Stimulated activated CD8-positive, alpha-beta memory T cell treated with anti-CD3 and anti-CD28 coated beads, Interleukin-7, amount 100 ng/mL, for 1 hour (primary cell): ENCODE results near the gene STON2.
"Not testable (repeated sequence)": the region's sequence is repeated elsewhere in the genome, so short reads cannot be mapped to it uniquely, and the experiment has no call there.

Experiments
- DNase-seq, 2 donors: peaks; one replicate each; pipeline ENCODE4 v3.0.0-alpha.2; 2020; ENCODE audit warnings: low read depth in 2 of 2

STON2 gene, protein sequence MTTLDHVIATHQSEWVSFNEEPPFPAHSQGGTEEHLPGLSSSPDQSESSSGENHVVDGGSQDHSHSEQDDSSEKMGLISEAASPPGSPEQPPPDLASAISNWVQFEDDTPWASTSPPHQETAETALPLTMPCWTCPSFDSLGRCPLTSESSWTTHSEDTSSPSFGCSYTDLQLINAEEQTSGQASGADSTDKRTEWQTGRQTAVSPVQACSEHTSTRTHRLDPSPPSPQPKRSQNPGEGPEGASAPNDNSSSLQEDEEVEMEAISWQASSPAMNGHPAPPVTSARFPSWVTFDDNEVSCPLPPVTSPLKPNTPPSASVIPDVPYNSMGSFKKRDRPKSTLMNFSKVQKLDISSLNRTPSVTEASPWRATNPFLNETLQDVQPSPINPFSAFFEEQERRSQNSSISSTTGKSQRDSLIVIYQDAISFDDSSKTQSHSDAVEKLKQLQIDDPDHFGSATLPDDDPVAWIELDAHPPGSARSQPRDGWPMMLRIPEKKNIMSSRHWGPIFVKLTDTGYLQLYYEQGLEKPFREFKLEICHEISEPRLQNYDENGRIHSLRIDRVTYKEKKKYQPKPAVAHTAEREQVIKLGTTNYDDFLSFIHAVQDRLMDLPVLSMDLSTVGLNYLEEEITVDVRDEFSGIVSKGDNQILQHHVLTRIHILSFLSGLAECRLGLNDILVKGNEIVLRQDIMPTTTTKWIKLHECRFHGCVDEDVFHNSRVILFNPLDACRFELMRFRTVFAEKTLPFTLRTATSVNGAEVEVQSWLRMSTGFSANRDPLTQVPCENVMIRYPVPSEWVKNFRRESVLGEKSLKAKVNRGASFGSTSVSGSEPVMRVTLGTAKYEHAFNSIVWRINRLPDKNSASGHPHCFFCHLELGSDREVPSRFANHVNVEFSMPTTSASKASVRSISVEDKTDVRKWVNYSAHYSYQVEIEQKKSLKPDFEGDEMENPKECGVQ

DNA sequence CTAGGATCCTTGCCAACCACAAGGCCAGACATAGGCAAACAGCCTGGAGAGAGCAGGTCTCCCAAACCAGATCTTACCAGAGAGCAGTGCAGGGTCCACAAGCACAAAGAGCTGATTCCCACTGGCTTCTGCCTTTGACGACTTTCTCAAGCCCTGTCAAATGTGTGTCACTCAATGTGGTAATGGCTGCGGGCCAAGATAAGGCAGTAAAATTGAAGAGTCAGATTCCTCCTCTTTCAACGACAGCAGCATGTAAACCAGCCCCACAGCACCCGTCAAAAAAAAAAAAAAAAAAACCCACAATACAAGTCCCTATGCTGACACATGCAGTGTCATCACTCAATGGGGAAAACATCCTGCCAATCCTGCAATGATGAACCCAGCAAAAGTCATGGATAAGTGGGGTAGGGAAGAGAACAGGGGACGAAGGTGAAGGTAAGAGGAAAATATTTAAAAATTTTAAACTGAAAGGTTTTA lies at the start of gene STON2:
Gene STON2, minus strand, starts transcription at position 123 of the 477 bp plus-strand sequence. CDS start 1,942 bp downstream, outside the sequence.
- DNase-seq, result no peak

DNA sequence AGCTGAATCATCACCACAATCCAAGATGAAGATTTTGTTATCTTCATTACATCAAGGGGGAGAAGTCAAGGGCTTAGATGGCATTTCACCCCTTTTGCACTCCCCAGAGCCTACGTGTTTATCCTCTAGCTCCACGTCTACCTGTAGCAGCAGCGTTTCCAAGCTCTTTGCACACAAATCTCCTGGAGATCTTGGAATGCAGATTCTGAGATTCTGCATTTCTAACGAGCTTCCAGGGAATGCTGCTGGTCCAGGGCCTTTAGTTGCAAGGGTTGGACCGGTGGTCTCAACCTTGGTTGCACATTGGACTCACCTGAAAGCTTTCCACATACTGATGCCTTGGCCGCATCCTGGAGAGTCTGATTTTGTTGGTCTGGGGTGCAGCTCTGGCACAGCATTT lies 49.5 kb upstream of the STON2 start:
- DNase-seq, result no peak

DNA sequence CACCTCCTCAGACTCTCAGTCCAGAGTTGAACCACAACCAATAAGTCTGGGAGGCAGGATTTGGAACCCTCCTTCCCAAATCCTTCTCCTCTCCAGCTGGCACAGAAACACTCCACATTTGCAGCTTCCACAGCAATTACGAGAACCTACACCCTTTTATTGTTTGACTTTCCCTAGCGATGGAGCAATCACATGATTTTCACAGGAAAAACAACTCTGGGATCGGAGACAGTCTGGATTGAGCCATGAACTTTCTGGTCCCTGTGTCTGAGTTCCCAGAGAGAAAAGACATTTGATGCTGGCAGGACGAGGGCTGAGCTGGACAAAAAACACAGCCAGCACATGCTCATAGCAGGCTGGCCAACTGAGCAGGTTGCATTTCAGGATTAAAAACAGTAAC lies 49.0 kb upstream of the STON2 start:
- DNase-seq, result no peak

DNA sequence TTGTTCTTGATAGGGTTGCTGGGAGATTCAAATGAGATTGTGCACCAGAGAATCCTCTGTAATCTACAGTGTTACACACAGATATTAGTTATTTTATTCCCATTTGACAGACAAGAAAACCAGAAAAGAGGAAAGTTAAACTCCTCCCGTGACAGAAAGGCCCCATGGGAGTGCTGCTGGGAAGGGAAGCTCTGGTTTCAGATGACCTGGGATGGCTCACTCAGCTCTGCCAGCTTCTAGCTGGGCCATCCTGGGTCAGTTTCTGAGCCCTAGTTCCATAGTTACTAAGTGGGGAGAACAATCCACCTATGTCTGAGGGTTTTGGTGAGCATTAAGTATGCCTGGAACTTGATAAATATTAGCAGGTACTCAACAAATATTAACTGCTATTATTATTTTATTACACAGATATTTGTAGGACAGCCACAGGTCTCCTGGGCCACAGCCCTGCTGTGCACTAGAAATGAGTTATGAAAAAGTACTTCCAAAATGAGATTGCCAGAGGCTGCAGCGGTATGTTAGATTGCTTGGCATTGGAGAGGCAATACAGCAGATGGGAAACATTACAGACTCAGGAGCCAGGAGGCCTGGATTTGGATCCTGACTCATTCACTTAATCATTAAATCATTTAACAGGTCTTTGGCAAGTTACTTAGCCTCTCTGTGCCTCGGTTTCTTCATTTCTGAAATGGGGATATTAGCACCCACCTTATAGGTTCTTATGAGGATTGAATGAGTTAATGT lies 47.1 kb upstream of the STON2 start:
- no peak for DNase-seq

DNA sequence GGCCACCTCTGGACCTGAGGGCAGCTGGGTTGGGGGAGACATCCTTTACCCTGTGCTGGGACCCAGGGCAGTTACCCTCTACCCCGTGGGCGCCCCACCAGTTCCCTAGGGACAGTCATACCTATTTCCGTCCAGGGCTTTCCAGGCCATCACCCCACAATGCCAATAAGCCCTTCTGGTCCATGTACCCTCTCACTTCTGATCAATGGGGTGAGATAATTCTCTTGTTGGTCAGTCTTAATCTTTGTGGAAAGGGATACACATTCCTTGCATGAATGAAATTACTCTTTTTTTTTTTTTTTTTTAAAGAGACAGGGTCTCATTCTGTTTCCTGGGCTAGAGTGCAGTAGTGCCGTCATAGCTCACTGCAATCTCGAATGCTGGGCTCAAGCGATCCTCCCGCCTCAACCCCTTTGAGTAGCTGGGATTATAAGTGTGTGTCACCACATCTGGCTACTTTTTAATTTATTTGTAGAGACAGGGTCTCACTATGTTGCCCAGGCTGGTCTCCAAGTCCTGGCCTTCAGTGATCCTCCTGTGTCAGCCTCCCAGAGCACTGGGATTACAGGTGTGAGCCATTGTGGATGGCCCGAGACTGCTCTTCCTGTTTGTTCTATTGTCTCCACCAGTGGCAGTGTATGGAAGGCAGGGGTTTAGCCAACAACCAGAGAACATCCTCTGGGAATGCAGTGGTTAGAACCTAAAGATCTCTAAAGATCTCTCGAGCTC lies 46.3 kb upstream of the STON2 start:
- no peak for DNase-seq

DNA sequence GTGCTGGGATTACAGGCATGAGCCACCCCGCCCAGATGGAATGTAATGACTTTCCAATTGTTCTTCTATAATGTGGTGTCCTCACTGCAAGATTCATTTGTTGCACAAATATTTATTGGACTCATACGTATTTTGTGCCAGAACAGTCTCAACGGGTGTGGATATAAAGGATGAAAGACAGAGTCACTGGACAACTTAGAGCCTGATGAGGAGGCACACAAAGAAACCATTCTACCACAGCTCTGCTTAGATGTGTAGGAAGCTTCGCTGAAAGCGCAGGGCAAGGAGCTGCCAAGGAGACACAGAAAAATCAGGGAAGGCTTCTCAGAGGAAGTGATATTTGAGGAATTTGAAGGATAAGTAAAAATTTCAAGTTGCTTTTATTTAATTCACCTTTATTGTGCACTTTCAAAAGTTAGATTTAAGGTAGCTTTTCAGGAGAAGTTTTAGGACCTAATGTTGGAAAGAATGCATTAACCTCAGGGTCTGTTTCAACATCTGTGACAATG lies 41.6 kb upstream of the STON2 start:
- DNase-seq, result no peak

DNA sequence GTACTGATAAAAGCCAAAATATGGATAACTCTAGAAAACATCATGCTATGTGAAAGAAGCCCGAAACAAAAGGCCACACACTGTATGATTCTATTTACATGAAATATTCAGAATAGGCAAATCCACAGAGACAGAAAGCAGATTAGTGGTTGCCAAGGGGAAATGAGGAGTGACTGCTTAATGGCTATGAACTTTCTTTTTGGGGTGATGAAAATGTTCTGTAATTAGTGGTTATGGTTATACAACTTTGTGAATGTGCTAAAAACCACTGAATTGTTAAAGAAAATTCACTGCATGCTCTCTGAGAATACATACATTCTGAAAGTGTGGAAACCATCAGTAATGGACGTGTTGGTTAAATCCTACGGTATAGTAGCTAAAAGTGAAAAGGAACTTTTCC lies 39.9 kb upstream of the STON2 start:
- no peak for DNase-seq

DNA sequence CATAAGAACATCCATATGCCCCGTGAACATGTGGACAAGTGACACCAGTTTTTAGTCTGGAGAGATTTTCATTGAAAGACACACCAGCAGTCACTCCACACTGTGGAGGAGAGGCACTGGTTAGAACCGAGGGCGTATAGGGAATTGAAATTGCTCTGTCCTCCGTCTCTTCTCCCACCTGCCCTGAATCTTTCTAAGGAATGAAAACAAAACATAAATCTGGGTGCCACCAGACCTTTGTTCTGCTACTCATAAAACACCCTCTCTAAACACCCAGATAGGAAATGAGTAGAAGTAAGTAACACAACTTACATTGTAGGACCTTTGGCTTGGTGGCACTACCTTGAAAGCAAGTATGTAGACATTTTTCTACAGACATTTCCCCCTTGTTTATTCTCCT lies 37.1 kb upstream of the STON2 start:
- DNase-seq, result no peak

DNA sequence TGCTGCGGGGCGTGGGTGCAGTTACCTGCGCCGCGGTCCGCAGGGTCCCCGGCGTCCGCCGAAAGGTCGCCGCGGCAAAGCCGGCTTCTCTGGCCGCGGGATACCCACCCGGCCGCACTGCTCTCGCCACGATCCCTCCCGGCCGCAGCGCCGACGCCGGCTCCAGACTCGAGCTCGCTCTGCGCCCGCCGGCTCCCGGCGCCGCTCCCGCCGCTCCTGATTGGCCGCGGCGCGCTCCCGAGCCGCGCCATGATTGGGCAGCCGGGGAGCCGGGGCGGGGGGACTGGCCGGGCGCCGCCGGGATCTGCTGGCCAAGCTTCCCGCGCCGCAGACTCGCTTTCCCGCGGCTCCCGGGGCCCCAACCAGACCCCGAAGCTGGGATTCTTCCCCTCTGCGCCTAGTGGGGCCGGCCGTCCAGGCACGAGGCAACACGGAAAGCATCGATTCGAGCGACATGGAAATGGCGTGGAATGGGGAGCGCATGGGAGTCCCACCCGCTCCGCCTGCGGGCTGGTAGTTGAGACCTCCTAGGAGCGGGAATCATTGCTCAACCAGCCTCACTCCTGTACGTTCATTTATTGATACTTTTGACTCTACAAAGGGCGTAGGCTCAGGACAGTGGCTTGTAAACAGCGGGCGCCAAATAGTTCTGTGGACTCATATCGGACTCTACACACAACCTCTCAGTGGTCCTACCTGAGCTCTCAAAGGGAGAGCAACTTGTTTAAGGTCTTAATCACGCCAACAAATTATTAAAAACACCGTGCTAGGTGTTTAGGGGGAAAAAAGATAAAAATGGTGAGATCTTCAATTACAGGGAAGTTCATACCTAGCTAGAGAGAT lies 36.4 kb upstream of the STON2 start:
- no peak for DNase-seq

DNA sequence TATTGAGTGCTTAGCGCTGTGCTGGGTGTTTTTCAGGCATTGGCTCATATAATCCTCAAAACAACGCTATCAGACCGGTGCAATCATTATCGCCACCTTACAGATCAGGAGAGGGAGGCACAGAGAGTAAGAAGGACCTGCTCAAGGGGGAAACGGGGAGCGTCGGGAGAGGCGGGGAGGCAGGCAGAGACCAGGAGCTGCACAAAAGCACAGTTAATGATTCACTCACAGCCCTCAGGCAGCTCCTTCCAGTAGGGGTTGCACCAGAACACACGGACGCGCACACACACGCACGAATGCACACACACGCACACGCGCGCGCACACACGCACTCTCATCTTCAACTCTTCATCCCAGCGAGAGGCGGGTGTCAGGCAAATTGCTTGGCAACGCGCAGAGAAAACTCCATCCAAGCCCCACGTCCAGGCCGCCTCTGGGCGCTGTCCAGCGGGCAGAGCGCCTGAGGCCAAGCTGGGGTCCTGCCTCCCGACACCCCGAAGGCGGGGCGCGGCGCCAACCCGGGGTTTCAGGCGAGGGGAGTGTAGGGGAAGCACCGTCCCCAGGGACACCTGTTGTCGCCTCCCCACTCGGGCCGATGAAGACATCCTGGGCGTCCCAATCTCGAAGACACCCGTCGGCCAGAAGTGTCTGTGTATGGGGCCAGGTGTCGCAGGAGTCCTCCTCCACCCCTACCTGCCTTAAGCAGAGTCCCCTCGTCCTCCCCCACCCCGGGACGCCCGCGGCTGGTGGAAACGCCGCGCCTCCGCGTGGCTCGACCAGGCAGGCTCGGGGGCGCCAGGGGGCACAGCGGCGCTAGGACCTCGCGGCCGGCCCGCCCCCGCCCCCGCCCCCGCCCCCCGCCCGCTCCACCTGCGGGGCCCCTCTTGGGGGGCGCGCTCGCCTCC lies 35.5 kb upstream of the STON2 start:
- DNase-seq, result no peak

DNA sequence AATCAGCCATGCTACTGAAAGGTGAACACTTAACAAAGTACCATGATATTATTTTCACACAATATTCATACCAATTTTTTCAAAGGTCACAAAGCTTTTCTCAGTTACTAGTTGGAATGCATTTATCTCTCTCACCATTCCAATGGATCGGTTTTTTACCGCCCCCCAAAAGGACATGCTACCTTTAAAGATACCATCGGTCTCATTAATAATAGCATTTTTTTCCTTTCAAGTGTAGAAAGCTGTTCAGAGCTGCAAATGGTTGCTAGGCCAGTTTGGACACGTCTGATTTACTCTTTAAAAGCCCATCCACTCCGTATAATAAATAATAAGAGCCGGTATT lies 34.9 kb upstream of the STON2 start:
- DNase-seq, result no peak

DNA sequence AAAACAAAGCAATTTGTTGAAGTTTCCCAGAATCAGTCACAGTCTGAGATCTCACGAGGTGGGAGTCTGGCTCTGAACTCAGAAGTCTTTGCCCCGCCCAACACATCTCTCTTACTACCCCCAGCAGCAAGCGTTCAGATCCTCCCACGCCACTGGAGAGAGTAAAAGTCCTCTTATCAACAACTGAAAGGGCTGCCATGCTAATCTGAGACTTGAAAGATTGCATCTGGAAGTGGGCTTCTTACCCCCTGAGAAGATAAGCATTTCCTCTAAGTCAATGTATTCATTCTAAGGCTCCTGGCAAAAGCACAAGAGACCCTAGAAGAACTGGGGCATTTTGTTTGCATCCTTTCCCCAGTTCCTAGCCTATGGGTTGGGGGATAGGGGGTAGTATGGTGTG lies 34.1 kb upstream of the STON2 start:
- DNase-seq, result no peak

DNA sequence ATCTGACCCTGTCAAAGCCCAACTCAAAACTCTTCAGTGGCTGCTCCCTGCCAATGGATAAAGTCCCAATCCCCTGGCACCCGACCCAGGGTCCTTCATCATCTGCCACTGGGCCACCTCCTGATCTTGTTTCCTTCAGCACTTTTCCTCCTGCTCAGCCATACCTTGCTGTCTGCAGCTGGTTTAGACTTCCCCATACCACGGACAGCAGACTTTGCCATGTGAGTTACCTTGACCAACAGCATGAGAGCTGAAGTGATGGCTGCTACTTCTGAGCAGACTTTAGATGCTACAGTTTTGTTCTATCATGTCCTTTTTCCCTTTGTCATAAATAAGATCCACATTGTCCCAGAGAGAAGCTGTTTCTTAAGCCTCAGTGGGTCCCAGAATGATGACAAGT lies 33.3 kb upstream of the STON2 start:
- no peak for DNase-seq

DNA sequence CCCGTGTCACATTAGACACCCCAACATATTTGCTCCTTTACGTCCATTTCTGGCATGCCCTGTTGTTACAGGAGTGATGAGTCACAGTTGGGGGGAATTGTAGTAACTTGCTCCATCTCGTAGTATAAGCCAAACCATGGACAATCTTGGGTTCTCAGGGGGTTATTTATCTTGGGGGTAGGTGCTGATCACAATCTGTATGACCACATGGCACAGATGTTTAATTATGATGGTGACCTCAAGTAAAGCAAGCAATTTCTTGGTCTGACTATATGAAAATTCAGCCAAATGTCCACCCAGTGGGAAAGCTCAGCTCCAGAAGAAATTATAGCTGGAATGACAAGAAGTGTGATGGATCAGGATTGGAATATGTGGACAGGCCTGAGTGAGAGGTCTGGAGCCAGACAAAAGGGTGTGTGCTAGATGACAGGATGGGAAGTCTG lies 32.1 kb upstream of the STON2 start:
- no peak for DNase-seq

DNA sequence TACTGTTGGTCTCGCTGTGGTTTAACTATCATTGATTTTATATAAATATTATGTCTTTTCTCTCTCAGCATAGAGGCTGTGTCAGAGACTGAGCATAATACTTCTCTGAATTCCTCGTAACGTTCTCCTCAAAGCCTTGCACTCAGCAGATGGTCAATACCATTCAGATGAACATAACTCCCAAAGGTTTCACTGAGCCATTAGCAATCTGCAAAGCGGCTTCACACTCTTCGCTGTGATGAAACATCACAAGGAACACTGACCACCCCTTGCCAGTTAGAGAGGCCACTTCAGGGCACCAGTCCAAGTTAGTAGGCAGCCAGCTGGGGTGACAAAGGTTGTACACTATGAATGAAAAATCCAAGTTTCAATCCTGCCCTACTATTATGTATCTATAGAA lies 30.1 kb upstream of the STON2 start:
- DNase-seq, result no peak

DNA sequence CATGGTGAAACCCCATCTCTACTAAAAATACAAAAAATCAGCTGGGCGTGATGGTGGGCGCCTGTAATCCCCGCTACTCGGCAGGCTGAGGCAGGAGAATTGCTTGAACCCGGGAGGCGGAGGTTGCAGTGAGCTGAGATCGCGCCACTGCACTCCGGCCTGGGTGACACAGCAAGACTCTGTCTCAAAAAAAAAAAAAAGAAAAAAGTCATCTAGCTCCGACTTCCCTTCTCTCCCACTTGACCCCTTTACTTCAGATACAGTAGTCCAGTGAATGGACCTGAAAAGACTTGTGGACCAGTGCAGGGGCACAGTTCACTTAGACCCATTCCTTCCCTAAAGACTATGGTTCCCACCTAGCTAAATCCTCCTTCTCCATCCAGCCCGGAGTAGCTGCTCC lies 29.6 kb upstream of the STON2 start:
- DNase-seq, result not testable (repeated sequence)

DNA sequence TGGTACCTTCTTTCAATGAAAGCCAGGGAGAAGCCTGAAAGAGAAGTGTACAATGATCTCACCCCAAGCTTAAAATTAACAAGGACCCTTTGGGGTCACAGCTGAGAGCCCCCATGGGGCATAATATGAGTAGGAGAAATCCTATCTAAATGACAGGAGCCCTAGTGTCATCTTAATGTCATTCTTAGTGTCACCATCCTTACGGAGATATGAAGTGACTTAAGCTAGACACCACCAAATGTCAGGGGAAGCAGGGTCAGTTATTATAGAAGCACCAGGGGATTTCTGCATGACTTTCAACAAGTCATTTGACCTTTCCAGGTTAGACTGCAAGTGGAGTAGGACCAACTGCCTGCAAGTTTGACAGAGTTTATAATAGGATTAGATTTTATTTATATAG lies 28.9 kb upstream of the STON2 start:
- DNase-seq, result no peak

DNA sequence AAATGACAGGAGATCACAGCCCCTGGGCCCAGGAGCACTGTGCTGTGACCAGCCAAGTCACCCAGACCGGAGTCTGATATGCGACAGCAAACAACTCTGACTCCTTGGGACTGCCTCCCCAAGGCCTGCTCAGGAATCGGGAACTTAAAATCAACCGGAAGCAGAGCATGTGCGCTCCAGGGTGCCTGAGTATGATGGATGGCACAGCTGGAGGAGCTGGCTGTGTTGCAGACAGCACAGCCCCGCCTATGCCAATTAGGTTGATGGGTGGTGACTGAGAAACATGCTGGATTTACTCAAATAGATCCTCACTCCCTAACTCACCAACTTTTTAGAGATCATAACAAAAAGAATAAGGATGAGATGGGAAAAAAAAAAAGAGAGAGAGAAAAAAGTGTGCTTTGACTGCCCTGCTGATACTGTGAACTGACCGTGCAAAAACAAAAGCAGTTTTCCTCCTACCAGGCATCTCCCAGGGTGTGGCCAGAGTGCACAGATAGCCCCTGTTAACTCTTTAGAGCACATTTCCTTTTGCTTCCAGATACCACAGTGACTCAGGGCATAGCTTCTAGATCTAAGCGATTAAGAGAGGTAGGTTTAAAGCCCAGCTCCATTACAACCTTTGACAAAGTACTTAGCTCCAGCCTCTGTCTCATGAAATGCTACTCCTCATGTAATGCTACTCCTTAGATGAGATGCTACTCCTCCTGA lies 27.4 kb upstream of the STON2 start:
- DNase-seq, result no peak

DNA sequence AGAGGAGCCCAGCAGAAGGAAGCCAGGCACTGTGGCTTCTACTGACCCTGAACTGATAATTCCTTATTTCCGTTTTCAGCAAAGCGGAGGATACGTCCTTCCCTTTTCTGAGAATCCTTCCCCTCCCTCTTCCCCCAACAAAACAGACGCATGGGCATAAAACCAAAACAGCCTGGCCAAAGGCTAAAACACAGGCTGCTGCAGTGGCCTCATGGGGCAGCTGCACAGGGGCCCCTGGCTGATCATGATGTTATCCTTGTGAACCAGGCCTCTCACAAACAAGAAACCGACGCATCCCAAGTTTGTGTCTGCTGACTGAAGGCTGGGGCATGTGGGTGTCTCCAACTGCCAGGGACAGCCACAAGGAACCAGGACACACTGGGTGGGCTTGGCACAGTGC lies 23.4 kb upstream of the STON2 start:
- no peak for DNase-seq
